SU-DHL-6 (cell line): ENCODE measurements around the gene NIT2.

Source experiments
- H2AFZ ChIP-seq: fragments of 200-600 bp; sonication (generic); 2 replicates; pipeline ENCODE4 v1.6.1; 2014; ENCODE audit warnings: low read depth, mild to moderate bottlenecking, moderate library complexity, mixed read lengths, antibody characterized with exemption, low read length; ENCODE audit not compliant: severe bottlenecking
- H3F3A ChIP-seq: fragments of 200-600 bp; shearing (Covaris generic); 2 replicates; pipeline ENCODE4 v1.6.0; 2016; ENCODE audit warnings: antibody characterized with exemption, mild to moderate bottlenecking; ENCODE audit not compliant: insufficient read depth
- H3K27ac ChIP-seq: fragments of 200-600 bp; sonication (generic); 2 replicates; pipeline ENCODE4 v1.5.1; 2016; ENCODE audit warnings: low read depth, mild to moderate bottlenecking, low read length, moderate library complexity, mixed read lengths
- H3K27me3 ChIP-seq: fragments of 200-600 bp; sonication (generic), shearing (Covaris generic); 2 replicates; pipeline ENCODE4 v1.6.0; 2014; ENCODE audit warnings: mild to moderate bottlenecking, low read length
- H3K36me3 ChIP-seq: fragments of 200-600 bp; sonication (generic); 2 replicates; pipeline ENCODE4 v1.6.1; 2014; ENCODE audit warnings: mild to moderate bottlenecking, low read length, mixed read lengths
- H3K4me2 ChIP-seq: fragments of 300-600, 200-600 bp; shearing (Covaris generic), sonication (generic); 2 replicates; pipeline ENCODE4 v1.6.0; 2014; ENCODE audit warnings: low read length, low read depth, mild to moderate bottlenecking; ENCODE audit not compliant: poor library complexity, severe bottlenecking
- H3K4me3 ChIP-seq: fragments of 200-600 bp; sonication (generic); 2 replicates; pipeline ENCODE4 v1.5.1; 2014; ENCODE audit warnings: antibody characterized with exemption, low read length, mild to moderate bottlenecking, mixed read lengths; ENCODE audit not compliant: insufficient read depth, poor library complexity, severe bottlenecking
- H3K79me2 ChIP-seq: fragments of 200-600 bp; sonication (generic); 2 replicates; pipeline ENCODE4 v1.6.1; 2014; ENCODE audit warnings: mild to moderate bottlenecking, low read length, moderate library complexity; ENCODE audit not compliant: insufficient read depth
- H3K9ac ChIP-seq: fragments of 200-600 bp; sonication (generic); 2 replicates; pipeline ENCODE4 v1.7.0; 2014; ENCODE audit warnings: mild to moderate bottlenecking, low read length
- H3K9me2 ChIP-seq: fragments of 200-600 bp; sonication (generic); replicated peaks from 2 replicates; pipeline ENCODE4 v1.6.1; 2014; ENCODE audit warnings: low read length; ENCODE audit not compliant: insufficient read depth
- H3K9me3 ChIP-seq: fragments of 200-600 bp; sonication (generic); 2 replicates; pipeline ENCODE4 v1.6.1; 2014; ENCODE audit warnings: low read length, mixed read lengths; ENCODE audit not compliant: insufficient read depth
- H4K20me1 ChIP-seq: fragments of 200-600 bp; sonication (generic); 2 replicates; pipeline ENCODE4 v1.6.1; 2014; ENCODE audit warnings: low read depth, mild to moderate bottlenecking, antibody characterized with exemption, low read length, moderate library complexity, mixed read lengths
- EZH2phosphoT487 ChIP-seq: fragments of 200-600 bp; sonication (generic), shearing (Covaris generic); conservative IDR thresholded peaks from 2 replicates; pipeline ENCODE4 v1.6.1; 2018; ENCODE audit warnings: mild to moderate bottlenecking, antibody characterized with exemption, low read length, moderate library complexity, mixed read lengths
- TF ChIP-seq, protein P1 (sequence below): fragments of 200-600 bp; sonication (generic); IDR thresholded peaks from one replicate; pipeline ENCODE4 v1.5.1; 2017; ENCODE audit warnings: antibody characterized with exemption, mild to moderate bottlenecking, low read length, moderate library complexity; ENCODE audit not compliant: insufficient read depth, poor library complexity, severe bottlenecking

The NIT2 gene

DNA sequence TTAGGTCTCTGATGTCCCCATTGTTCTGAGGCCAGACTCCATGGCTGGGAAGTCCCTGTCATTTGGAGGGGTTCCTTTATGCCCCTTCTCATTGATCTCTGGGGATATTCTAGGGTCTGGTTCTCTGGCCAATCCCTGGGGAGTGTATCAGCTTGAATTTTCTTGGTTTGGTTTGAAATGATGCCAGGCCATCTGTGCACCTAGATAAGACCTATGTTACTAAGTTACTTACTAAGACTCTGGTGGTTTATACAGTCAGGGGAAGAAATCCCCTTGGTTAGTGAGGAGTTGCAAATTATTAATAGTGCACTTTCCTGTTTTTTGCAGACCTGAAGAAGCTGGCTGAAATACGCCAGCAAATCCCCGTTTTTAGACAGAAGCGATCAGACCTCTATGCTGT is 20.3 kb downstream of the NIT2 start:
- H3K9me2 ChIP-seq = no peaks in the 10 kb centered on the region
- H3K27ac ChIP-seq = no peak overlapping the region
- peaks cover 7% of the 10 kb centered on the region; the same call in 1 of the 2 replicates for H3K36me3 ChIP-seq
- no peaks in the 10 kb centered on the region for H4K20me1 ChIP-seq
- no peak overlapping the region for H2AFZ ChIP-seq
- no peak overlapping the region for H3K4me3 ChIP-seq
- no peaks in the 10 kb centered on the region for H3F3A ChIP-seq
- H3K79me2 ChIP-seq = no peaks in the 10 kb centered on the region
- H3K9me3 ChIP-seq = no peaks in the 10 kb centered on the region
- H3K9ac ChIP-seq = no peak overlapping the region
- H3K27me3 ChIP-seq = no peaks in the 10 kb centered on the region
- H3K4me2 ChIP-seq = no peak overlapping the region
- no peak for TF ChIP-seq EZH2phosphoT487
- TF ChIP-seq, protein P1, sequence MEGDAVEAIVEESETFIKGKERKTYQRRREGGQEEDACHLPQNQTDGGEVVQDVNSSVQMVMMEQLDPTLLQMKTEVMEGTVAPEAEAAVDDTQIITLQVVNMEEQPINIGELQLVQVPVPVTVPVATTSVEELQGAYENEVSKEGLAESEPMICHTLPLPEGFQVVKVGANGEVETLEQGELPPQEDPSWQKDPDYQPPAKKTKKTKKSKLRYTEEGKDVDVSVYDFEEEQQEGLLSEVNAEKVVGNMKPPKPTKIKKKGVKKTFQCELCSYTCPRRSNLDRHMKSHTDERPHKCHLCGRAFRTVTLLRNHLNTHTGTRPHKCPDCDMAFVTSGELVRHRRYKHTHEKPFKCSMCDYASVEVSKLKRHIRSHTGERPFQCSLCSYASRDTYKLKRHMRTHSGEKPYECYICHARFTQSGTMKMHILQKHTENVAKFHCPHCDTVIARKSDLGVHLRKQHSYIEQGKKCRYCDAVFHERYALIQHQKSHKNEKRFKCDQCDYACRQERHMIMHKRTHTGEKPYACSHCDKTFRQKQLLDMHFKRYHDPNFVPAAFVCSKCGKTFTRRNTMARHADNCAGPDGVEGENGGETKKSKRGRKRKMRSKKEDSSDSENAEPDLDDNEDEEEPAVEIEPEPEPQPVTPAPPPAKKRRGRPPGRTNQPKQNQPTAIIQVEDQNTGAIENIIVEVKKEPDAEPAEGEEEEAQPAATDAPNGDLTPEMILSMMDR = no peak

DNA sequence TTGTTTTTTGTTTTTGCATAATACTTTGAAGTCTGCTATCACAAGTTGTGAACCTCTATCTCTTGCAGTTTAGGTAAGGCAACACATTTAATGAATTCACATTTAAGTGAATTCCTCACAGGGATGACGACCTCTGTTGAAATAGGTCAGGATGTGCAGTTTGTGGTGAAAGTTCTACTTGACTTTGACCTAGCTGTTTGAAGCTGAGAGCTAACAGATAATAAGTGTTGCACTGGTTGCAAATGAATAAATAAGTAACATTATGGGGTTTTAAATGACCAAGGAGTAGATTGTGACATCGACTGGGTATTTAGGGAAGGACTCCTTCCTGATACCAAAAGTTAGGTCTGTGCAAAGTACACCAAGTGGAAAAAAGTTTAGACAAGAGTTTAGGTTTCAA is 23.9 kb downstream of the NIT2 start:
- no peaks in the 10 kb centered on the region; the same call in 1 of the 2 replicates for H3K36me3 ChIP-seq
- no peaks in the 10 kb centered on the region for H3K9me2 ChIP-seq

DNA sequence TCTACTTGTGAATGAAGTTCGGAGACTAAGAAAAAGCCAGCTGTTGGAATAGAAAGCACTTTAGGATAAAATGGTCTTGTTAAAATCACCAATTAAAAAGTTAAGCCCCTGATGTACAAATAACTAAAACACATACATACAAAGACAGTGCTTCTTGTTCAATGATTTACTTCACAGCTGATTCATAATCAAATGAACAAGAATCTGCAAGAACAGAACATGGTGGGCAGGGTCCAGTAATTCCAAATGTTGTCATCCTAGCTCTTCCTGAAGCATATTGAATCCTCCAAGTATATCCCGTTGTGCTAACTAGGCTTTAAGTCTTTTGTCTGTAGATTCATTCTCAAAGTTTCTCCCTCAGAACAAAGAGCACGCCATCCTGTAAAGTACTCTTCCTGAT is 24.5 kb downstream of the NIT2 start:
- Histone ChIP-seq H3K27ac (no peak overlapping the region), H3F3A (no peaks in the 10 kb centered on the region), H3K36me3 (no peaks in the 10 kb centered on the region; the same call in 1 of the 2 replicates), H3K79me2 (no peaks in the 10 kb centered on the region), H3K4me2 (no peak overlapping the region), H3K9ac (no peak overlapping the region), H2AFZ (no peak overlapping the region), H4K20me1 (no peaks in the 10 kb centered on the region), H3K9me3 (no peaks in the 10 kb centered on the region), H3K4me3 (no peak overlapping the region), H3K9me2 (no peaks in the 10 kb centered on the region), H3K27me3 (no peaks in the 10 kb centered on the region)
- TF ChIP-seq, protein P1 = no peak
- TF ChIP-seq EZH2phosphoT487 = no peak

More for the DNA sequence above, 23.9 kb downstream of the NIT2 start:
- Histone ChIP-seq H4K20me1 (no peaks in the 10 kb centered on the region), H3K9me3 (no peaks in the 10 kb centered on the region), H2AFZ (no peak overlapping the region), H3F3A (no peaks in the 10 kb centered on the region), H3K4me2 (no peak overlapping the region), H3K27ac (no peak overlapping the region), H3K4me3 (no peak overlapping the region), H3K9ac (no peak overlapping the region), H3K27me3 (no peaks in the 10 kb centered on the region), H3K79me2 (no peaks in the 10 kb centered on the region)
- TF ChIP-seq, protein P1 = no peak
- TF ChIP-seq EZH2phosphoT487 = no peak
